HG02884 (cell line): ENCODE results near the gene WDR26.
"Not testable (repeated sequence)": the region's sequence is repeated elsewhere in the genome, so short reads cannot be mapped to it uniquely, and the experiment has no call there.

Source experiments
- ATAC-seq: cut with Tn5 transposase; IDR thresholded peaks from one replicate; pipeline ENCODE4 v1.9.1; 2021; ENCODE audit warnings: mild to moderate bottlenecking, moderate library complexity; ENCODE audit not compliant: unreplicated experiment

WDR26 gene

GRCh38 chr1:224433701-224434672, 610 bp downstream of the WDR26 start:
- no peak for ATAC-seq

GRCh38 chr1:224433041-224433691, 1.4 kb downstream of the WDR26 start:
- no peak for ATAC-seq

GRCh38 chr1:224432672-224433040, 1.9 kb downstream of the WDR26 start:
- ATAC-seq: no peak

GRCh38 chr1:224432146-224432545, 2.5 kb downstream of the WDR26 start:
- no peak for ATAC-seq

GRCh38 chr1:224431726-224432125, 2.9 kb downstream of the WDR26 start:
- ATAC-seq: no peak

DNA sequence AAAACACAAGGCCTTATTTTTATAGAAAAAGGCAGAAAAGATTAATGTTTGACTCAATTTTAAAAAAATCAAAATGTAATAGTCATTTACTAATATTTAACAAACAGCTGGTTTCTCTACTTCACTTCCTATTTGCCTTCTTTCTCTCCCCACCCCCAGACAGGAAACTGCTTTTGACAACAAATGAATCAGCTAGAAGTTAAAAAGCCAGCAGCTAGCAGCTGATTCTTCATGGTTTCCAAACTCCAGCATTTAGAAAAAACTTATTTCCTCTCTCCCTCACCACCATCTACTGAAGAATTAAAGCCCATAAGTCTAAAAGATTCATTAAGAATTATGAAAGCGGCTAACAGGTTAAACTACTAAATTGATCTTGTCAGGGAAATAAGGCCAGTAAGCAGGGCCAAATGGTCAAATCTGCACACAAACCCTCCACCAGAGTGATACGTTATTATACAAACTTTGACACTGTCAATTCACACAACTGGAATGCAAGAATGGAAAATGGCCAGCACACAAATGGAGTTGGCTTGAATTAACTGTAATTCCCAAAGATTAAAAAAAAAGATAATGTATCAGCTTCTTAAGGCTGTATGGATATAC, 4.0 kb downstream of the WDR26 start:
- no peak for ATAC-seq

DNA sequence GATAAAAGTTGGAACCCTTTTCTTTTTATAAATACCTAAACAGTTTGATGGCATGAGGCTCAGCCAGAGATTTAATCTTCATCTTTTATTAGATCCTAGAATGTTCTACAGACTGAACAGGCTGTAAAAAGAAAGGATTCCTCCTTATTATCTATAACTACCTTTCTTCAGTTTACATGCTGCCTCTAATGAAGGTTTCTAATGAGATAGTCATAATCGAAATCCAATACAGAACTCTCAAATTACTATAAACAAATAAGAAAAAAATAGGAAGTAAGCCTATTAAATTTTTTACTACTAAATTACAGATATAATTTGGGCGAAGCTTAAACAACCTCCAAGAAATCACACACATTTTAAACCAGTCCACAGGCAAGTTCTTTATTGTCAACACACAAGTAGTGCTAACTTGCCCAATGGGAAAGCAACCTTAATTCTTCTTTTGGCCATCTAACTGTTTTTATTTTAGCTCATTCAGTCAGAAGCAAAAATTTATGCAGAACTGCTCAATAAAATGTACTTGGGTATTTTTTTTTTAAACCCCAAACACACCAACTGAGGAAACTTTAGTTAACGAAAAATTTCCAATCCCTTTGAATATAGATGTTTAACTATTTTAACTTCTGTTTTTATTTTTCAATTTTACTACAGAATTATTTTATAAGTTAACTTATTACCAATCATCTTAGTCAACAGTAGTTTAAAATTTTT, 4.8 kb downstream of the WDR26 start:
- no peak for ATAC-seq

DNA sequence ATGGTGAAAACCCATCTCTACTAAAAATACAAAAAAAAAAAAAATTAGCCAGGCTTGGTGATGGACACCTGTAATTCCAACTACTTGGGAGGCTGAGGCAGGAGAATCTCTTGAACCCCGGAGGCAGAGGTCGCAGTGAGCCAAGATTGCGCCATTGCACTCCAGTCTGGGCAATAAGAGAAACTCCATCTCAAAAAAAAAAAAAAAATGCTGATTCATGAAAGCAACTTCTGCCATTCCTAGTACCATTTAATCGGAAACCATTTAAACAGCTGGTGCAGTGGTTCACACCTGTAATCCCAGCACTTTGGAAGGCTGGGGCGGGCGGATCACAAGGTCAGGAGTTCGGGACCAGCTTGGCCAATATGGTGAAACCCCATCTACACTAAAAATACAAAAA, 5.9 kb downstream of the WDR26 start:
- not testable (repeated sequence) for ATAC-seq

- no peak for ATAC-seq
These were observed 7.3 kb downstream of the WDR26 start for GRCh38 chr1:224427346-224427745.

DNA sequence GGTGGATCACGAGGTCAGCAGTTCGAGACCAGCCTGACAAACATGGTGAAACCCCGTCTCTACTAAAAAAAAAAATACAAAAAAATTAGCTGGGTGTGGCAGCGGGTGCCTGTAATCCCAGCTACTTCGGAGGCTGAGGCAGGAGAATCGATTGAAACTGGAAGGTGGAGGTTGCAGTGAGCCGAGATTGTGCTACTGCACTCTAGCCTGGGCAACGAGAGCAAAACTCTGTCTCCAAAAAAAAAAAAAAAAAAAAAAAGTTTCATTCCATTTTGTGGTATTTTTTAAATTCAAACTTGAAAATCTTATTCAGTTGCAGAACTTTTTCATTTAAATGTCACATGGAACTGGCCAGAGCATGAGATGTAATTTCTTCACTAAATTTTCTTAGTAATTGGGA, 7.7 kb downstream of the WDR26 start:
- not testable (repeated sequence) for ATAC-seq

DNA sequence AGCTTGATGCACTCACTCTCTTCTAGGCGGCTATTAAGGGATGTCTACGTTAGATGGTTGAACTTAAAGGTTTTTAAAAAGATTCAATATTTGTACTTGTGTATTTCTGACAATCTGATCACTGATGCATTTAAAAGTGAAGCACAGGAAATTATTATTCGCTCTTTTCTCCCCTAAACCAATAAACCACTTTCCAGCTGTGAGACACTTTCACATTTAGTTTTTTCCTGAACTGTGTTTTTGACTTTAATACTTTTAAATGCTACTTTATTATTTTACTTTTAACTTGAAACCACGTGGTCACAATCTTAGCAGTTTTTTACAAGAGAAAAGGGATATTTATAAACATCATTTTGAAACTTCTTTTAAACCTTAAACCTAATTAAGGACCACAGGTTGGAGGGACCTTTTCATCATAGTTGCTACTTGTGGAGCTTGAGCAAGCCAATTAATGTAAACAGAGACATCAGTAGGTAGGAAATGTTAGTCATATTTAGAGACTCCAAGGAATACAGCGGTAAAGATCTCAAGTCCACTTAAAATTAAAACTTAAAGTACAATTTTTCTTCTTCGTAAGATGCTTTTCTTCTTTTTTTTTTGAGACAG, 9.2 kb downstream of the WDR26 start:
- no peak for ATAC-seq

DNA sequence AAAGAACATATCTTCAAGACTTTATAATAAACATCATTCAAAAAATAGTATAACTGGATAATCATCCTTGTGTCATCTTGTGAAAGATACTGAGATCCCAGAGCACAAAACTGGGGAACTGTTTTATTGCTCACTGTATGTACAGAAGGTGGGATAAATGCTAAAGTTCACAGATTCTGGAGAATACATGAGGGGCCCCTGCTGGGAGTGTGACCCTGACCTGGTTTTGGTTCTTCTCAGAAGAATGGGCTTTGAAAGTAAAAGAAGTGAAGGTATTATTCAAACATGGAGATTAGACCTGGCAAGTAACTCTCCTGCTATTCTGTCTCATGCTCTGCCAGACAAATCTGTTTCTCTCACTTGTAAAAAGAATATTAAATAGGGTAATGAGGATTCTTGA, 14.5 kb downstream of the WDR26 start:
- ATAC-seq: no peak

DNA sequence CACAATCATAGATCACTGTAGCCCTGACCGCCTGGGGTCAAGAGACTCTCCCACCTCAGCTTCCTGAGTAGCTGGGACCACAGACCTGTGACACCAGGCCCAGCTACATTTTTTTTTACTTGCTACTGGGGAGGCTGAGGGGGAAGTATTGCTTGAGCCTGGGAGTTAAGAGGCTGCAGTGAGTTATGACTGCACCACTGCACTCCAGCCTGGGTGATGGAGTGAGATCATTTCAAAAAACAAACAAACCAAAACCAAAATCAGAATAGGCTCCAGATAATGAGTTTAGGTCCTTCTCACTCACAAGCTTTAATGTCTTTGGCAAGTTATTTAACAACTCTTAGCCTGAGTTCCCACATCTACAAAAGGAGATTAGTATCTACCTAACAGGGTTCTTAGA, 22.8 kb downstream of the WDR26 start:
- no peak for ATAC-seq

- ATAC-seq: no peak
These were observed 26.4 kb downstream of the WDR26 start for GRCh38 chr1:224408294-224408590.

GRCh38 chr1:224407571-224408293, 26.9 kb downstream of the WDR26 start:
- ATAC-seq: no peak

- ATAC-seq: no peak
These were observed 28.4 kb downstream of the WDR26 start for GRCh38 chr1:224406216-224406615.

DNA sequence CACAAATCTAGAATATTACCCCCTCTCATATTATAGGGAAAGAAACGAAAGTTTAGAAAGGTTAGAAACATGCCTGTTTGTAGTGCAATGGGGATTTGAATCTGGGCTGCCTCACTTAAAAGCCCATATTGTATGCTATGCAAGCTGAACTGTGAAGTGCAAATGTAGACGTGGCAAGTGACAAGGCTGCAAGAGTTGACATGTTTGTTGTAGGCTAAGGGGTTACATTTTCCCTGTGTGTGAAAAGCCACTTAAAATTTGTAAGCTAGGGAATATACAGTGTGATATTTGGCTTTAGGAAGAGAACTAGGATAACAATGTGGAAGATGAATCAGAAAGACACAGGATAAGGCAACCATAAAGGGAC, 29.0 kb downstream of the WDR26 start:
- no peak for ATAC-seq

GRCh38 chr1:224404916-224405603, 29.5 kb downstream of the WDR26 start:
- no peak for ATAC-seq

GRCh38 chr1:224402472-224403036, 32.0 kb downstream of the WDR26 start:
- no peak for ATAC-seq
